ENCODE measurements around the gene PAN2. TPM values are rescaled to one million over a fixed set of nuclear protein-coding genes. Genes with fewer than 3 reads are reported as not detected.

The PAN2 gene
- total RNA-seq, 1 experiment from 2014 or later, result 35.4 TPM

- no peak within 1 kb of the TSS for H4K5ac ChIP-seq (ENCODE audit: insufficient read length, low read depth, low read length)
- H3K27me3 ChIP-seq (ENCODE audit: insufficient read depth, low read length), result no peaks in the 10 kb centered on the region
- no peaks in the 10 kb centered on the region for H3K4me1 ChIP-seq (ENCODE audit: insufficient read depth, low read length)
- no peak within 1 kb of the TSS for H2BK12ac ChIP-seq (ENCODE audit: insufficient read length, low read depth, low read length)
- H3K4me1 Mint-ChIP-seq, result peaks cover 11 to 15% of the 10 kb centered on the region in 2 experiments
- H3K4me3 Mint-ChIP-seq, result peak within 1 kb of the TSS; percentile 85 to 89
- H3K27me3 Mint-ChIP-seq (ENCODE audit: low read depth), result no peaks in the 10 kb centered on the region
- H2BK15ac ChIP-seq (ENCODE audit: low read depth, low read length), result no peak within 1 kb of the TSS
- H2BK120ac ChIP-seq (ENCODE audit: low read depth, low read length, poor library complexity, severe bottlenecking), result no peak within 1 kb of the TSS
- H2AK5ac ChIP-seq (ENCODE audit: insufficient read length, low read length), result no peak within 1 kb of the TSS
- H3K23me2 ChIP-seq (ENCODE audit: insufficient read length, low read depth, low read length, poor library complexity, severe bottlenecking), result peaks cover 3% of the 10 kb centered on the region
- no peak within 1 kb of the TSS for H3K56ac ChIP-seq (ENCODE audit: insufficient read length, low read depth, low read length)
- peak within 1 kb of the TSS; percentile 60 for H3K9ac ChIP-seq (ENCODE audit: extremely low read depth, insufficient read length, low read length)
- H3K36me3 Mint-ChIP-seq (ENCODE audit: insufficient read depth in 1 of 3, low read depth in 3 of 3), result peaks cover 19 to 31% (median 25%) of the 10 kb centered on the region in 3 experiments; a peak in 6 of 7 replicates
- no peaks in the 10 kb centered on the region; a peak in 1 of 5 replicates for H3K9me3 Mint-ChIP-seq
- H3K79me1 ChIP-seq (ENCODE audit: insufficient read depth, low read depth, low read length, poor library complexity, severe bottlenecking), result no peaks in the 10 kb centered on the region
- no peak within 1 kb of the TSS for H3K27ac ChIP-seq (ENCODE audit: insufficient read length, low read depth, low read length)
- H3T11ph ChIP-seq (ENCODE audit: low read length), result no peak within 1 kb of the TSS
- H3K9me3 ChIP-seq (ENCODE audit: control insufficient read depth, low read depth, low read length), result no peaks in the 10 kb centered on the region
- TF ChIP-seq CTCF (conservative IDR thresholded peaks at IDR 0.05), result peak; percentile 74
- no peak within 1 kb of the TSS for H3K23ac ChIP-seq (ENCODE audit: insufficient read length, low read depth, low read length)
- H3K27ac Mint-ChIP-seq, result peak within 1 kb of the TSS; percentile 59 to 93 (median 91); a peak in 5 of 7 replicates
- H3K14ac ChIP-seq (ENCODE audit: insufficient read depth, low read length), result peak within 1 kb of the TSS; percentile 91
- no peak within 1 kb of the TSS for H2BK20ac ChIP-seq (ENCODE audit: low read depth, low read length, poor library complexity, severe bottlenecking)
- H3K79me2 ChIP-seq (ENCODE audit: insufficient read depth, low read length), result no peaks in the 10 kb centered on the region
- H3K18ac ChIP-seq (ENCODE audit: insufficient read length, low read depth, low read length), result peak within 1 kb of the TSS; percentile 89
- no peak within 1 kb of the TSS for H4K8ac ChIP-seq (replicated peaks; ENCODE audit: insufficient read length, low read depth, low read length)
- WGBS (ENCODE audit: extremely low coverage, insufficient read length, low lambda C conversion rate), result no CpG with 5 or more reads among the region's 68 CpGs
- H3K4ac ChIP-seq (ENCODE audit: low read depth, low read length), result no peak within 1 kb of the TSS
- H4K91ac ChIP-seq (ENCODE audit: insufficient read length, low read depth, low read length), result no peak within 1 kb of the TSS
- DNase-seq, result peak; percentile 96
- H4K20me1 ChIP-seq (ENCODE audit: control insufficient read depth, insufficient read depth, insufficient read length), result no peaks in the 10 kb centered on the region
- no peak within 1 kb of the TSS for H2AFZ ChIP-seq (ENCODE audit: low read length)
- no peak within 1 kb of the TSS for H2BK5ac ChIP-seq (ENCODE audit: insufficient read length, low read length)
- peak within 1 kb of the TSS; percentile 66 for H3K4me2 ChIP-seq (ENCODE audit: insufficient read depth, insufficient read length, low read length)
Measured at GRCh38 chr12:56266693-56267442, 66.9 kb downstream of the PAN2 start, which contains the start of gene COQ10A. COQ10A (plus strand) TSS chr12:56266942; CDS start chr12:56267119, 177 bp downstream.

Other genes with a start within 250 kb of the PAN2 start
- gene PA2G4, start 229.4 kb downstream of the PAN2 start, total RNA-seq (2021), result 248 TPM in 2 replicates
- 4,637 and 4,685 TPM in 2 replicates for gene RPL41, start 217.4 kb downstream of the PAN2 start, total RNA-seq (2021)
- 8.9 and 9.4 TPM in 2 replicates for gene ZC3H10, start 215.7 kb downstream of the PAN2 start, total RNA-seq (2021)
- 111 and 112 TPM in 2 replicates for gene ESYT1, start 205.7 kb downstream of the PAN2 start, total RNA-seq (2021)
- gene MYL6B, start 181.4 kb downstream of the PAN2 start, total RNA-seq (2021), result 165 and 168 TPM in 2 replicates
- 1,181 and 1,197 TPM in 2 replicates for gene MYL6, start 175.6 kb downstream of the PAN2 start, total RNA-seq (2021)
- 85.0 and 86.9 TPM in 2 replicates for gene SMARCC2, start 144.5 kb downstream of the PAN2 start, total RNA-seq (2021)
- gene RNF41, start 112.1 kb downstream of the PAN2 start, total RNA-seq (2021), result 60.8 and 64.8 TPM in 2 replicates
- gene NABP2, start 109.7 kb downstream of the PAN2 start, total RNA-seq (2021), result 48.7 and 49.0 TPM in 2 replicates
- 0.15 TPM in 1 of 2 replicates, not detected in the other for gene SLC39A5, start 103.9 kb downstream of the PAN2 start, total RNA-seq (2021)
- 33.4 and 34.6 TPM in 2 replicates for gene ANKRD52, start 75.6 kb downstream of the PAN2 start, total RNA-seq (2021)
- 24.8 and 26.1 TPM in 2 replicates for gene COQ10A, start 67.1 kb downstream of the PAN2 start, total RNA-seq (2021)
- 250 and 253 TPM in 2 replicates for gene CS, start 33.7 kb downstream of the PAN2 start, total RNA-seq (2021)
- 203 and 221 TPM in 2 replicates for gene CNPY2, start 18.0 kb downstream of the PAN2 start, total RNA-seq (2021)
- 1.5 and 2.0 TPM in 2 replicates for gene IL23A, start 4.9 kb upstream of the PAN2 start, total RNA-seq (2021)
- 47.8 and 49.9 TPM in 2 replicates for gene STAT2, start 26.1 kb upstream of the PAN2 start, total RNA-seq (2021)
- gene APOF, start 28.9 kb upstream of the PAN2 start, total RNA-seq (2021), result not detected in 2 replicates
- 64.9 and 68.0 TPM in 2 replicates for gene TIMELESS, start 115.4 kb upstream of the PAN2 start, total RNA-seq (2021)
- gene MIP, start 120.7 kb upstream of the PAN2 start, total RNA-seq (2021), result 0.17 TPM in 1 of 2 replicates, not detected in the other
- gene SPRYD4, start 134.6 kb upstream of the PAN2 start, total RNA-seq (2021), result 4.2 and 4.9 TPM in 2 replicates
- gene GLS2, start 154.2 kb upstream of the PAN2 start, total RNA-seq (2021), result 15.9 and 17.0 TPM in 2 replicates
- 9.5 TPM in 2 replicates for gene RBMS2, start 187.8 kb upstream of the PAN2 start, total RNA-seq (2021)

Measured in H9 (cell line).